PC-9 (cell line): ENCODE data around the gene MBTPS2. TPM values are rescaled to one million over a fixed set of nuclear protein-coding genes. Genes with fewer than 3 reads are reported as not detected.

Experiments
- BruUV-seq: library from RNA; stranded (reverse); fragments of 400-500 nt; replicated peaks from 2 replicates; lab custom pipeline; 2021; lab: Mats Ljungman, UMichigan
- CTCF ChIA-PET: fragments of 300-600 bp; sonication (Branson Sonifier 250); formaldehyde crosslinking; loops from one replicate; lab custom pipeline; 2022; ENCODE audit warnings: antibody characterized with exemption; lab: Charles Lee
- POLR2A ChIA-PET: fragments of 300-600 bp; sonication (Branson Sonifier 250); formaldehyde crosslinking; loops from one replicate; lab custom pipeline; 2022; ENCODE audit warnings: antibody characterized with exemption; ENCODE audit not compliant: unreplicated experiment; lab: Charles Lee
- DNase-seq, 2 experiments: peaks; one replicate each; pipeline versions ENCODE4 v3.0.0 to v3.0.0-alpha.2; 2015 to 2022; ENCODE audit warnings: mixed read lengths in 1 of 2
- H2AFZ ChIP-seq: fragments of 200-600 bp; sonication (generic); 2 replicates; pipeline ENCODE4 v1.8.1; 2017; ENCODE audit warnings: antibody characterized with exemption
- H3F3A ChIP-seq: fragments of 200-600 bp; sonication (generic); 2 replicates; pipeline ENCODE4 v1.8.1; 2017; ENCODE audit warnings: antibody characterized with exemption, mild to moderate bottlenecking, low read depth; ENCODE audit not compliant: insufficient read depth
- H3K27ac ChIP-seq: fragments of 200-600 bp; sonication (generic); 2 replicates; pipeline ENCODE4 v1.6.1; 2016; ENCODE audit warnings: mixed run types
- H3K27me3 ChIP-seq: fragments of 200-600 bp; sonication (generic); 2 replicates; pipeline ENCODE4 v1.6.1; 2016; ENCODE audit warnings: low read depth, mixed run types; ENCODE audit not compliant: insufficient read depth
- H3K36me3 ChIP-seq: fragments of 200-600 bp; sonication (generic); 2 replicates; pipeline ENCODE4 v1.6.1; 2016; ENCODE audit warnings: low read depth, mixed run types
- H3K4me1 ChIP-seq: fragments of 200-600 bp; sonication (generic); replicated peaks from 2 replicates; pipeline ENCODE4 v1.6.1; 2016; ENCODE audit warnings: mixed run types; ENCODE audit not compliant: insufficient read depth
- H3K4me2 ChIP-seq: fragments of 200-600 bp; sonication (generic); 2 replicates; pipeline ENCODE4 v1.6.1; 2017; ENCODE audit warnings: mixed run types
- H3K4me3 ChIP-seq: fragments of 200-600 bp; sonication (generic); 2 replicates; pipeline ENCODE4 v1.6.1; 2016; ENCODE audit warnings: mixed run types
- H3K79me2 ChIP-seq: fragments of 200-600 bp; sonication (generic); 2 replicates; pipeline ENCODE4 v1.6.1; 2017; ENCODE audit warnings: low read depth, mixed run types
- H3K9me2 ChIP-seq: fragments of 200-600 bp; sonication (generic); 2 replicates; pipeline ENCODE4 v1.8.1; 2017; ENCODE audit warnings: mild to moderate bottlenecking; ENCODE audit not compliant: insufficient read depth
- H3K9me3 ChIP-seq: fragments of 200-600 bp; sonication (generic); 2 replicates; pipeline ENCODE4 v1.8.1; 2016; ENCODE audit warnings: low read depth; ENCODE audit not compliant: insufficient read depth
- H4K20me1 ChIP-seq: fragments of 200-600 bp; sonication (generic); 2 replicates; pipeline ENCODE4 v1.8.1; 2017; ENCODE audit not compliant: insufficient read depth
- EZH2 ChIP-seq: fragments of 200-600 bp; sonication (generic); IDR thresholded peaks from 2 replicates; pipeline ENCODE4 v1.8.0; 2017; ENCODE audit warnings: antibody characterized with exemption, low read depth
- intact Hi-C: fragments of 100-400 bp; cut with micrococcal nuclease; formaldehyde crosslinking; loops from one replicate; pipeline ENCODE4 v1.10.0; 2022; ENCODE audit not compliant: unreplicated experiment
- total RNA-seq: library from RNA; stranded (reverse); gene quantifications from 2 replicates; pipeline ENCODE4 v1.2.3, GENCODE V29; 2021
- TF ChIP-seq, protein P1 (sequence below): fragments of 200-600 bp; sonication (generic); conservative IDR thresholded peaks from 2 replicates; pipeline ENCODE4 v1.6.1; 2017; ENCODE audit warnings: mixed run types, antibody characterized with exemption, mild to moderate bottlenecking, moderate library complexity

The MBTPS2 gene
- total RNA-seq, 1 experiment from 2014 or later = 16.9 TPM

- CTCF ChIA-PET = no interaction called here
- no peaks in the 10 kb centered on the region for H3K9me2 ChIP-seq
- H3K9me3 ChIP-seq = no peaks in the 10 kb centered on the region
- no peak overlapping the region for H3K4me3 ChIP-seq
- H2AFZ ChIP-seq = no peak overlapping the region
- H3F3A ChIP-seq = no peaks in the 10 kb centered on the region
- no peaks in the 10 kb centered on the region for H3K79me2 ChIP-seq
- POLR2A ChIA-PET = no interaction called here
- no peaks in the 10 kb centered on the region for H3K27me3 ChIP-seq
- H3K36me3 ChIP-seq = no peaks in the 10 kb centered on the region
- BruUV-seq = no TSS peak
- no peak overlapping the region for H3K4me2 ChIP-seq
- H3K27ac ChIP-seq = no peak overlapping the region
- TF ChIP-seq EZH2 = no peak
- TF ChIP-seq, protein P1, sequence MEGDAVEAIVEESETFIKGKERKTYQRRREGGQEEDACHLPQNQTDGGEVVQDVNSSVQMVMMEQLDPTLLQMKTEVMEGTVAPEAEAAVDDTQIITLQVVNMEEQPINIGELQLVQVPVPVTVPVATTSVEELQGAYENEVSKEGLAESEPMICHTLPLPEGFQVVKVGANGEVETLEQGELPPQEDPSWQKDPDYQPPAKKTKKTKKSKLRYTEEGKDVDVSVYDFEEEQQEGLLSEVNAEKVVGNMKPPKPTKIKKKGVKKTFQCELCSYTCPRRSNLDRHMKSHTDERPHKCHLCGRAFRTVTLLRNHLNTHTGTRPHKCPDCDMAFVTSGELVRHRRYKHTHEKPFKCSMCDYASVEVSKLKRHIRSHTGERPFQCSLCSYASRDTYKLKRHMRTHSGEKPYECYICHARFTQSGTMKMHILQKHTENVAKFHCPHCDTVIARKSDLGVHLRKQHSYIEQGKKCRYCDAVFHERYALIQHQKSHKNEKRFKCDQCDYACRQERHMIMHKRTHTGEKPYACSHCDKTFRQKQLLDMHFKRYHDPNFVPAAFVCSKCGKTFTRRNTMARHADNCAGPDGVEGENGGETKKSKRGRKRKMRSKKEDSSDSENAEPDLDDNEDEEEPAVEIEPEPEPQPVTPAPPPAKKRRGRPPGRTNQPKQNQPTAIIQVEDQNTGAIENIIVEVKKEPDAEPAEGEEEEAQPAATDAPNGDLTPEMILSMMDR = no peak
- no peak for DNase-seq
- no peaks in the 10 kb centered on the region for H3K4me1 ChIP-seq
- intact Hi-C loops = no loop called here
- no peaks in the 10 kb centered on the region for H4K20me1 ChIP-seq
Observed at GRCh38 chrX:21800344-21800770, 39.1 kb upstream of the MBTPS2 start.

- no peaks in the 10 kb centered on the region for H3F3A ChIP-seq
- intact Hi-C loops = no loop called here
- no peaks in the 10 kb centered on the region for H3K9me2 ChIP-seq
- no peak overlapping the region for H3K4me2 ChIP-seq
- DNase-seq = no peak
- TF ChIP-seq, protein P1 = no peak
- TF ChIP-seq EZH2 = no peak
- ChIA-PET POLR2A (no interaction called here), CTCF (no interaction called here)
- BruUV-seq = no TSS peak
- H3K9me3 ChIP-seq = no peaks in the 10 kb centered on the region
- H3K4me3 ChIP-seq = no peak overlapping the region
- H3K79me2 ChIP-seq = no peaks in the 10 kb centered on the region
- no peaks in the 10 kb centered on the region for H3K27me3 ChIP-seq
- H3K27ac ChIP-seq = no peak overlapping the region
- no peaks in the 10 kb centered on the region for H3K36me3 ChIP-seq
- H4K20me1 ChIP-seq = no peaks in the 10 kb centered on the region
- H3K4me1 ChIP-seq = no peaks in the 10 kb centered on the region
- H2AFZ ChIP-seq = no peak overlapping the region
Observed at GRCh38 chrX:21802054-21802670, 37.3 kb upstream of the MBTPS2 start.

DNA sequence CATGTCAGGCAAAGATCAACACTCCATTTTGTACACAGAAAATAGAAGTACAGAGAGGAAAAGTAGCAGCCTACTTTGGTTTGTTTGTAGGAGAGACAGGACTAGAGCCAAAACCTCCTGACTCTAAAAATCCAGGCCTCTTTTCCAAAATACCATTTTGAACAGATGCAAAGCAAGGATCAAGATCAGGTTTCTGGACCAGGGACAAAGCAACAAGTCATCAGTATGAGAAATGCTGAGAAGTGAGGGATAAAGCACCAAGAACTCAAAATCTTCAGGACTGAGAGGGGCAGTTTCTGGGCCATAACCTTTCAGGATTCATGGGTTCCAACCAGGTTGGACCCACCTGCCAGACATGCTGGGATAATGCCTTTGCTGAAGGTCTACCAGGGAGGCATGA lies 36.6 kb upstream of the MBTPS2 start:
- no peaks in the 10 kb centered on the region for H3K9me3 ChIP-seq
- H3K27ac ChIP-seq = no peak overlapping the region
- BruUV-seq = no TSS peak
- H3K79me2 ChIP-seq = no peaks in the 10 kb centered on the region
- no peak overlapping the region for H3K4me2 ChIP-seq
- no peaks in the 10 kb centered on the region for H4K20me1 ChIP-seq
- no peaks in the 10 kb centered on the region for H3F3A ChIP-seq
- ChIA-PET CTCF (no interaction called here), POLR2A (no interaction called here)
- no peaks in the 10 kb centered on the region for H3K4me1 ChIP-seq
- H3K27me3 ChIP-seq = no peaks in the 10 kb centered on the region
- TF ChIP-seq, protein P1 = no peak
- no peak for TF ChIP-seq EZH2
- H3K36me3 ChIP-seq = no peaks in the 10 kb centered on the region
- DNase-seq = no peak
- intact Hi-C loops = no loop called here
- no peak overlapping the region for H2AFZ ChIP-seq
- H3K9me2 ChIP-seq = no peaks in the 10 kb centered on the region
- H3K4me3 ChIP-seq = no peak overlapping the region
